GM19328 (cell line): Measurements from ENCODE around the gene DSCAML1.
"Not testable (repeated sequence)": the region's sequence is repeated elsewhere in the genome, so short reads cannot be mapped to it uniquely, and the experiment has no call there.

Experiments used
- ATAC-seq: cut with Tn5 transposase; IDR thresholded peaks from one replicate; pipeline ENCODE4 v1.9.1; 2021; ENCODE audit warnings: mild to moderate bottlenecking, moderate library complexity; ENCODE audit not compliant: unreplicated experiment

The DSCAML1 gene

GRCh38 chr11:117459123-117459978 is 337.7 kb downstream of the DSCAML1 start:
- no peak for ATAC-seq

GRCh38 chr11:117458275-117459122 is 338.5 kb downstream of the DSCAML1 start:
- no peak for ATAC-seq

- no peak for ATAC-seq
Observed at GRCh38 chr11:117457835-117458234, 339.2 kb downstream of the DSCAML1 start.

GRCh38 chr11:117457031-117457785 is 339.8 kb downstream of the DSCAML1 start:
- no peak for ATAC-seq

- not testable (repeated sequence) for ATAC-seq
Observed at GRCh38 chr11:117456721-117457029, 340.3 kb downstream of the DSCAML1 start.

- ATAC-seq: no peak
Observed at GRCh38 chr11:117456027-117456720, 340.8 kb downstream of the DSCAML1 start.

- no peak for ATAC-seq
Observed at GRCh38 chr11:117454564-117454917, 342.5 kb downstream of the DSCAML1 start.

GRCh38 chr11:117453886-117454563 is 343.0 kb downstream of the DSCAML1 start:
- no peak for ATAC-seq

GRCh38 chr11:117449111-117449693 is 347.8 kb downstream of the DSCAML1 start:
- no peak for ATAC-seq

- ATAC-seq: no peak
Observed at GRCh38 chr11:117444711-117445658, 352.0 kb downstream of the DSCAML1 start.

- no peak for ATAC-seq
Observed at GRCh38 chr11:117444256-117444655, 352.8 kb downstream of the DSCAML1 start.

- no peak for ATAC-seq
Observed at GRCh38 chr11:117443266-117444186, 353.5 kb downstream of the DSCAML1 start.

GRCh38 chr11:117442869-117443239 is 354.2 kb downstream of the DSCAML1 start:
- no peak for ATAC-seq

GRCh38 chr11:117442049-117442868 is 354.8 kb downstream of the DSCAML1 start:
- no peak for ATAC-seq

GRCh38 chr11:117441146-117441975 is 355.7 kb downstream of the DSCAML1 start:
- ATAC-seq: no peak

GRCh38 chr11:117440258-117440657 is 356.8 kb downstream of the DSCAML1 start:
- ATAC-seq: no peak
